Astrocyte (in vitro differentiated cells and primary cell): Measurements from ENCODE around the gene NMT2. TPM values are rescaled to one million over a fixed set of nuclear protein-coding genes. Genes with fewer than 3 reads are reported as not detected.

Experiments used
- DNase-seq: peaks from one replicate; pipeline ENCODE4 v3.0.0-alpha.2; 2010; ENCODE audit warnings: low read depth
- FAIRE-seq: peaks from 2 replicates; lab custom pipeline; 2011; peaks lifted over from hg19 to GRCh38; lab: Jason Lieb, UNC
- H2AFZ ChIP-seq: 2 replicates; pipeline ENCODE4 v1.6.0; 2012; ENCODE audit warnings: low read depth, low read length, inconsistent platforms
- H3K27ac ChIP-seq: 2 replicates; pipeline ENCODE4 v1.5.1; 2011; ENCODE audit warnings: low read depth, low read length, inconsistent platforms
- H3K27me3 ChIP-seq: 2 replicates; pipeline ENCODE4 v1.6.0; 2011; ENCODE audit warnings: low read length, inconsistent platforms; ENCODE audit not compliant: insufficient read depth
- H3K36me3 ChIP-seq: 2 replicates; pipeline ENCODE4 v1.5.1; 2011; ENCODE audit warnings: low read length, inconsistent platforms; ENCODE audit not compliant: insufficient read depth
- H3K4me1 ChIP-seq: 2 replicates; pipeline ENCODE4 v1.5.1; 2011; ENCODE audit warnings: low read length, inconsistent platforms; ENCODE audit not compliant: insufficient read depth
- H3K4me2 ChIP-seq: 2 replicates; pipeline ENCODE4 v1.6.0; 2012; ENCODE audit warnings: low read length, inconsistent platforms
- H3K4me3 ChIP-seq: 2 replicates; pipeline ENCODE4 v1.5.1; 2011; ENCODE audit warnings: low read depth, mild to moderate bottlenecking, low read length, inconsistent platforms; ENCODE audit not compliant: insufficient read depth
- H3K79me2 ChIP-seq: 2 replicates; pipeline ENCODE4 v1.6.0; 2012; ENCODE audit warnings: mild to moderate bottlenecking, low read length, inconsistent platforms; ENCODE audit not compliant: insufficient read depth
- H3K9ac ChIP-seq: 2 replicates; pipeline ENCODE4 v1.6.0; 2012; ENCODE audit warnings: mild to moderate bottlenecking, low read length, inconsistent platforms
- H3K9me3 ChIP-seq: 2 replicates; pipeline ENCODE4 v1.5.1; 2012; ENCODE audit warnings: low read depth, mild to moderate bottlenecking, low read length, inconsistent platforms; ENCODE audit not compliant: insufficient read depth
- H4K20me1 ChIP-seq: 2 replicates; pipeline ENCODE4 v1.6.0; 2012; ENCODE audit warnings: low read length, inconsistent platforms; ENCODE audit not compliant: insufficient read depth
- H3K27ac Mint-ChIP-seq: one replicate; pipeline ENCODE4 v1.8.0; 2021; ENCODE audit warnings: mild to moderate bottlenecking, mixed read lengths; ENCODE audit not compliant: unreplicated experiment
- H3K27me3 Mint-ChIP-seq: one replicate; pipeline ENCODE4 v1.8.0; 2021; ENCODE audit warnings: low read depth, mixed read lengths; ENCODE audit not compliant: unreplicated experiment
- H3K36me3 Mint-ChIP-seq: one replicate; pipeline ENCODE4 v1.8.0; 2021; ENCODE audit warnings: low read depth, mixed read lengths; ENCODE audit not compliant: unreplicated experiment
- H3K4me1 Mint-ChIP-seq: one replicate; pipeline ENCODE4 v1.8.0; 2021; ENCODE audit warnings: low read depth, mixed read lengths; ENCODE audit not compliant: unreplicated experiment
- H3K4me3 Mint-ChIP-seq: one replicate; pipeline ENCODE4 v1.8.0; 2021; ENCODE audit warnings: mild to moderate bottlenecking, moderate library complexity, mixed read lengths; ENCODE audit not compliant: unreplicated experiment
- H3K9me3 Mint-ChIP-seq: one replicate; pipeline ENCODE4 v1.8.0; 2021; ENCODE audit warnings: mild to moderate bottlenecking, mixed read lengths; ENCODE audit not compliant: unreplicated experiment
- EZH2 ChIP-seq: IDR thresholded peaks from 2 replicates; pipeline ENCODE4 v1.6.1; 2012; ENCODE audit warnings: mild to moderate bottlenecking, low read length, inconsistent platforms; ENCODE audit not compliant: insufficient read depth
- total RNA-seq: library from RNA; stranded (reverse); gene quantifications from 2 replicates; pipeline ENCODE4 v1.2.1, GENCODE V29; 2021
- TF ChIP-seq, protein P1 (sequence below): IDR thresholded peaks from 2 replicates; pipeline ENCODE4 v1.5.1; 2011; ENCODE audit warnings: low read depth, mild to moderate bottlenecking, inconsistent platforms, low read length, moderate library complexity; ENCODE audit not compliant: insufficient read depth

NMT2 gene
- total RNA-seq, 1 donor from 2014 or later, result 22.1 TPM

DNA sequence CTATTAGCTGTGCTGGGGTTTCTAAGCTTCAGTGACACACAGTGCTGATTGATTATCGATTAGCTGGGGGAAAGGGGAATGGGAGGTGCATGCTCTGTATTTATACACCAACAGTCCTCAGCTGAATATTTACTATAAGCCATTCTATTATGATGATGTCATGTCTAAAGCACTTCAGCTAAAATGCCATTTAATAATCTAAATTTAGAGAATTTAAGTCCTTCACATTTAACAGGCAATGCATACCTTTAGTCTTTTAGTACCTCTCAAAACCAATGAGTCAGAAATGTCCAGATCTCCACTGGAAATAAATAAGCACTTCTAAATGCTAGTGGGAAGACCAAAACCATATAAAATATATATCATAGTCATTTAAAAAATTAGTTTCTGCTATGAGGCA lies 46.8 kb downstream of the NMT2 start:
- no peaks in the 10 kb centered on the region for H3K9me3 Mint-ChIP-seq
- Histone ChIP-seq H4K20me1 (no peaks in the 10 kb centered on the region), H3K9me3 (no peaks in the 10 kb centered on the region), H3K9ac (no peak overlapping the region), H3K4me2 (no peak overlapping the region), H3K27me3 (no peaks in the 10 kb centered on the region), H3K4me1 (peaks cover 4% of the 10 kb centered on the region), H3K27ac (no peak overlapping the region), H3K79me2 (no peaks in the 10 kb centered on the region), H3K36me3 (peaks cover 26% of the 10 kb centered on the region), H3K4me3 (no peak overlapping the region), H2AFZ (no peak overlapping the region)
- no peak overlapping the region for H3K4me3 Mint-ChIP-seq
- H3K4me1 Mint-ChIP-seq, result peaks cover 5% of the 10 kb centered on the region
- FAIRE-seq (no peak), DNase-seq (peak; percentile 42)
- no peaks in the 10 kb centered on the region for H3K27me3 Mint-ChIP-seq
- H3K27ac Mint-ChIP-seq, result no peak overlapping the region
- H3K36me3 Mint-ChIP-seq, result peaks cover 21% of the 10 kb centered on the region
- TF ChIP-seq, protein P1, sequence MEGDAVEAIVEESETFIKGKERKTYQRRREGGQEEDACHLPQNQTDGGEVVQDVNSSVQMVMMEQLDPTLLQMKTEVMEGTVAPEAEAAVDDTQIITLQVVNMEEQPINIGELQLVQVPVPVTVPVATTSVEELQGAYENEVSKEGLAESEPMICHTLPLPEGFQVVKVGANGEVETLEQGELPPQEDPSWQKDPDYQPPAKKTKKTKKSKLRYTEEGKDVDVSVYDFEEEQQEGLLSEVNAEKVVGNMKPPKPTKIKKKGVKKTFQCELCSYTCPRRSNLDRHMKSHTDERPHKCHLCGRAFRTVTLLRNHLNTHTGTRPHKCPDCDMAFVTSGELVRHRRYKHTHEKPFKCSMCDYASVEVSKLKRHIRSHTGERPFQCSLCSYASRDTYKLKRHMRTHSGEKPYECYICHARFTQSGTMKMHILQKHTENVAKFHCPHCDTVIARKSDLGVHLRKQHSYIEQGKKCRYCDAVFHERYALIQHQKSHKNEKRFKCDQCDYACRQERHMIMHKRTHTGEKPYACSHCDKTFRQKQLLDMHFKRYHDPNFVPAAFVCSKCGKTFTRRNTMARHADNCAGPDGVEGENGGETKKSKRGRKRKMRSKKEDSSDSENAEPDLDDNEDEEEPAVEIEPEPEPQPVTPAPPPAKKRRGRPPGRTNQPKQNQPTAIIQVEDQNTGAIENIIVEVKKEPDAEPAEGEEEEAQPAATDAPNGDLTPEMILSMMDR, result no peak
- no peak for TF ChIP-seq EZH2

DNA sequence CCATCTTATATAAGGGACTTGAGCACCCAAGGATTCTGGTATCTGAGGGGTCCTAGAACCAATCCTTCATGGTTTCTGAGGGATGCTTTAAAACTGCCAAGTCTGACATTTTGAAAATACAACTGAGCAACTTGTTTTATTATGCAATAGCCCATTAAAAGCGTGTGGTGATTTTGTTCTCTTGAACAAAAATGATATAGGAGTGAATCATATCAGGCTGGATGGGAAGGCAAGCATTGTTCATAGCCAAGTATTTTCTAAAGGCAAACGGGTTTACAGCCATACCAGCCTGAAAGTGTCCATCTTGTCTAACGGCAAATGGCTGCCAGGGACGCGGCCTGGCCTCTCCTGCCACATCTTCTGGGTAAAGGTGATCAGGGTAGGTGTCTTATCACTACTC lies 48.0 kb downstream of the NMT2 start:
- no peaks in the 10 kb centered on the region for H3K27me3 ChIP-seq
- no peak overlapping the region for H3K4me3 ChIP-seq
- H4K20me1 ChIP-seq, result peaks cover 3% of the 10 kb centered on the region
- H3K9me3 ChIP-seq, result no peaks in the 10 kb centered on the region
- DNase-seq (peak; percentile 72), FAIRE-seq (peak; percentile 29)
- H3K4me1 Mint-ChIP-seq, result peaks cover 5% of the 10 kb centered on the region
- H3K79me2 ChIP-seq, result peaks cover 10% of the 10 kb centered on the region
- H3K4me2 ChIP-seq, result no peak overlapping the region
- no peak overlapping the region for H2AFZ ChIP-seq
- H3K27ac ChIP-seq, result no peak overlapping the region
- H3K9ac ChIP-seq, result no peak overlapping the region
- peaks cover 4% of the 10 kb centered on the region for H3K4me1 ChIP-seq
- H3K27ac Mint-ChIP-seq, result no peak overlapping the region
- peaks cover 21% of the 10 kb centered on the region for H3K36me3 Mint-ChIP-seq
- H3K4me3 Mint-ChIP-seq, result no peak overlapping the region
- TF ChIP-seq, protein P1, result no peak
- TF ChIP-seq EZH2, result no peak
- H3K27me3 Mint-ChIP-seq, result no peaks in the 10 kb centered on the region
- H3K9me3 Mint-ChIP-seq, result no peaks in the 10 kb centered on the region
- H3K36me3 ChIP-seq, result peaks cover 22% of the 10 kb centered on the region

DNA sequence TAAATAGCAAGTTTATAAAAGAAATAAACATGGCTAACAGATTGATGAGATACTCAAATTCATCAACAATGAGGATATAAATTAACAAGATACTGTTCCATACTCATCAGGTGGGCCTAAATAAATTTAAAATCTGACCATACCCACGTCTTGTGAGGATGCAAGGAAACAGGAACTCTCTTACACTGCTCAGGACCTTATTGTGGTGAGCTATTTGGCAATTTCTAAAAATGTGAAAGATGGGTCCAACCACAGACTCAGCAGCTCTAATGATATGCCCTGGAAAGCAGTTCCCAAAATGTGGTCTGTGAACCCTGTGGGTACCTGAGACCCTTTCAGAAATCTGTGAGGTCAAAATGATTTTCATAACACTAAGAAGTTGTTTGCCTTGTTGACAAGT lies 49.9 kb downstream of the NMT2 start:
- H3K36me3 ChIP-seq, result peaks cover 13% of the 10 kb centered on the region
- Mint-ChIP-seq H3K4me3 (no peak overlapping the region), H3K4me1 (peaks cover 10% of the 10 kb centered on the region), H3K27ac (no peak overlapping the region), H3K27me3 (no peaks in the 10 kb centered on the region), H3K36me3 (peaks cover 16% of the 10 kb centered on the region), H3K9me3 (no peaks in the 10 kb centered on the region)
- no peak overlapping the region for H2AFZ ChIP-seq
- peaks cover 4% of the 10 kb centered on the region for H3K4me1 ChIP-seq
- TF ChIP-seq EZH2, result no peak
- TF ChIP-seq, protein P1, result no peak
- no peak overlapping the region for H3K9ac ChIP-seq
- peaks cover 10% of the 10 kb centered on the region for H3K79me2 ChIP-seq
- no peak overlapping the region for H3K4me2 ChIP-seq
- no peak for FAIRE-seq
- peaks cover 3% of the 10 kb centered on the region for H4K20me1 ChIP-seq
- H3K9me3 ChIP-seq, result no peaks in the 10 kb centered on the region
- DNase-seq, result no peak
- H3K27ac ChIP-seq, result no peak overlapping the region
- no peaks in the 10 kb centered on the region for H3K27me3 ChIP-seq
- H3K4me3 ChIP-seq, result no peak overlapping the region
